Gastrocnemius medialis (tissue), 4 donors: Measurements from ENCODE around the gene SORT1.

Experiments
- CTCF ChIP-seq, 5 experiments: fragments of 450-650 bp in 3 of 5; fragments of 200-600 bp in 2 of 5; sonication (generic) in 2 of 5; IDR thresholded peaks in 4 of 5; conservative IDR thresholded peaks in 1 of 5; 1 replicate in 4 of 5; 2 replicates in 1 of 5; pipeline ENCODE4 v1.5.1; 2016 to 2019; ENCODE audit warnings: antibody characterized with exemption in 5 of 5, mild to moderate bottlenecking in 3 of 5, moderate library complexity in 3 of 5
- POLR2A ChIP-seq, 2 donors: fragments of 450-650 bp; IDR thresholded peaks; one replicate each; pipeline ENCODE4 v1.6.1; 2017; ENCODE audit warnings: antibody characterized with exemption in 2 of 2, mild to moderate bottlenecking in 2 of 2, moderate library complexity in 2 of 2

GRCh38 chr1:109394591-109395281 is 3.0 kb downstream of the SORT1 start:
- TF ChIP-seq POLR2A (IDR thresholded peaks at IDR 0.05) (peak in 1 of 2 donors; percentile 16), CTCF (IDR thresholded peaks at IDR 0.05 in 4 of 5, conservative IDR thresholded peaks at IDR 0.05 in 1 of 5) (no peak)
